WTC11 (cell line): ENCODE data around the gene CCDC80. TPM values are rescaled to one million over a fixed set of nuclear protein-coding genes. Genes with fewer than 3 reads are reported as not detected.

Experiments
- ATAC-seq: fragments of 200-7000 bp; cut with Tn5 transposase; 2 replicates; pipeline ENCODE4 v1.10.0; 2021; ENCODE audit warnings: mild to moderate bottlenecking, moderate library complexity
- CTCF ChIA-PET: fragments of 300-600 bp; sonication (Branson Sonifier 250); formaldehyde crosslinking; loops from one replicate; lab custom pipeline; 2021; ENCODE audit warnings: antibody characterized with exemption; lab: Charles Lee
- POLR2A ChIA-PET: fragments of 350-600 bp; sonication (Branson Sonifier 250); formaldehyde crosslinking; loops from one replicate; lab custom pipeline; 2021; ENCODE audit warnings: antibody characterized with exemption; lab: Charles Lee
- DNase-seq: peaks from one replicate; pipeline ENCODE4 v3.0.0; 2021; ENCODE audit warnings: low spot score
- H3K27ac Mint-ChIP-seq: 2 replicates; pipeline ENCODE4 v1.8.0; 2021; ENCODE audit warnings: mixed read lengths
- H3K27me3 Mint-ChIP-seq: 2 replicates; pipeline ENCODE4 v1.8.0; 2021; ENCODE audit warnings: low read depth, mild to moderate bottlenecking, moderate library complexity, mixed read lengths
- H3K36me3 Mint-ChIP-seq: 2 replicates; pipeline ENCODE4 v1.8.0; 2021; ENCODE audit warnings: mixed read lengths
- H3K4me1 Mint-ChIP-seq: 2 replicates; pipeline ENCODE4 v1.8.0; 2022; ENCODE audit warnings: mixed read lengths
- H3K4me3 Mint-ChIP-seq: 2 replicates; pipeline ENCODE4 v1.8.0; 2021; ENCODE audit warnings: mild to moderate bottlenecking, moderate library complexity, mixed read lengths
- H3K9me3 Mint-ChIP-seq: 2 replicates; pipeline ENCODE4 v1.8.0; 2021; ENCODE audit warnings: mixed read lengths
- ATF1 ChIP-seq: sonication (generic); formaldehyde crosslinking; IDR thresholded peaks from 2 replicates; pipeline ENCODE4 v1.8.1; 2023; ENCODE audit warnings: mild to moderate bottlenecking, moderate library complexity, missing genetic modification reagents
- CREM ChIP-seq: sonication (generic); formaldehyde crosslinking; IDR thresholded peaks from 2 replicates; pipeline ENCODE4 v1.8.1; 2022; ENCODE audit warnings: mild to moderate bottlenecking, missing genetic modification reagents, moderate library complexity
- ESRRA ChIP-seq: sonication (generic); formaldehyde crosslinking; IDR thresholded peaks from 2 replicates; pipeline ENCODE4 v1.8.1; 2022; ENCODE audit warnings: mild to moderate bottlenecking, missing genetic modification reagents, borderline replicate concordance
- FOXP1 ChIP-seq: sonication (generic); formaldehyde crosslinking; IDR thresholded peaks from 2 replicates; pipeline ENCODE4 v1.8.0; 2022; ENCODE audit warnings: missing genetic modification reagents, mild to moderate bottlenecking, moderate library complexity, borderline replicate concordance
- KAT7 ChIP-seq: sonication (generic); formaldehyde crosslinking; IDR thresholded peaks from 2 replicates; pipeline ENCODE4 v1.8.1; 2023; ENCODE audit warnings: missing genetic modification reagents, mild to moderate bottlenecking, borderline replicate concordance
- OVOL2 ChIP-seq: fragments of 250-450 bp; sonication (Bioruptor Pico); IDR thresholded peaks from 2 replicates; pipeline ENCODE4 v1.9.0; 2021; ENCODE audit warnings: mild to moderate bottlenecking, borderline replicate concordance
- RELA ChIP-seq: sonication (generic); formaldehyde crosslinking; IDR thresholded peaks from 2 replicates; pipeline ENCODE4 v1.8.1; 2022; ENCODE audit warnings: missing genetic modification reagents, mild to moderate bottlenecking, borderline replicate concordance
- RORB ChIP-seq: fragments of 250-450 bp; sonication (Bioruptor Pico); IDR thresholded peaks from 2 replicates; pipeline ENCODE4 v1.9.0; 2021; ENCODE audit warnings: mild to moderate bottlenecking
- SOX15 ChIP-seq: fragments of 250-450 bp; sonication (Bioruptor Pico); IDR thresholded peaks from 2 replicates; pipeline ENCODE4 v1.9.0; 2021; ENCODE audit warnings: mild to moderate bottlenecking
- ZNF317 ChIP-seq: sonication (generic); formaldehyde crosslinking; IDR thresholded peaks from 2 replicates; pipeline ENCODE4 v1.8.1; 2023; ENCODE audit warnings: low read depth, mild to moderate bottlenecking, moderate library complexity, missing genetic modification reagents, borderline replicate concordance
- total RNA-seq: library from RNA; stranded (reverse); gene quantifications from 3 replicates; pipeline ENCODE4 v1.2.3, GENCODE V29; 2021
- TF ChIP-seq, protein P1 (sequence below): fragments of 250-450 bp; sonication (Bioruptor Pico); IDR thresholded peaks from 2 replicates; pipeline ENCODE4 v1.9.0; 2021; ENCODE audit warnings: mild to moderate bottlenecking, borderline replicate concordance
- TF ChIP-seq, protein P2 (sequence below): sonication (generic); formaldehyde crosslinking; IDR thresholded peaks from 2 replicates; pipeline ENCODE4 v1.8.0; 2023; ENCODE audit warnings: missing genetic modification reagents
- TF ChIP-seq, protein P3 (sequence below): sonication (generic); formaldehyde crosslinking; IDR thresholded peaks from 2 replicates; pipeline ENCODE4 v1.8.1; 2023; ENCODE audit warnings: mild to moderate bottlenecking, missing genetic modification reagents
- TF ChIP-seq, protein P4 (sequence below): sonication (generic); formaldehyde crosslinking; IDR thresholded peaks from 2 replicates; pipeline ENCODE4 v1.8.0; 2023; ENCODE audit warnings: mild to moderate bottlenecking, missing genetic modification reagents
- TF ChIP-seq, protein P5 (sequence below): sonication (generic); formaldehyde crosslinking; IDR thresholded peaks from 2 replicates; pipeline ENCODE4 v1.8.1; 2022; ENCODE audit warnings: low read depth, mild to moderate bottlenecking, moderate library complexity, missing genetic modification reagents, borderline replicate concordance

Gene CCDC80
- total RNA-seq, 1 experiment from 2014 or later = 10.9 TPM

DNA sequence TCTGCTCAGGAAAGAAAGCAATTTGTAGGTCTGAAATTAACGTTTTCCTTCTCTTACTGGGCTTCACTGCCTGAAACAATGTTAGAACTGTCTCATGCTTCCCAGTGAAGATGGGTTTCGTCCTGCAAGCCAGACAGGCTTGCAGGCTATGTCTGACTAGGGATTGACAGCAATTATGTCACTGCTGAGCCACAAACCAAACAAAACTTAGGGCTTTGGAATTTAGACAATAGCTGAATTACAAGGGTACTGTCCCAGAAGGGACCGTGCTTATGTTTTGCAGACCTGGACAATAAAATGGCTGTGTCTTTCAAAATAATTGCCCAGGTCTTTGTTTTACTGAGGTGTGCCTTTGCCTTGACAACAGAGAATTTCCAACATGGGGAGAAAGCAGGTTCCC is 46.3 kb upstream of the CCDC80 start:
- POLR2A ChIA-PET = no interaction called here
- Mint-ChIP-seq H3K27ac (no peak overlapping the region), H3K27me3 (no peaks in the 10 kb centered on the region), H3K9me3 (peaks cover 4% of the 10 kb centered on the region), H3K4me1 (peaks cover 43% of the 10 kb centered on the region), H3K4me3 (no peak overlapping the region), H3K36me3 (no peaks in the 10 kb centered on the region)
- TF ChIP-seq ZNF317 (CRISPR knock-in tag) = no peak
- TF ChIP-seq, protein P1, sequence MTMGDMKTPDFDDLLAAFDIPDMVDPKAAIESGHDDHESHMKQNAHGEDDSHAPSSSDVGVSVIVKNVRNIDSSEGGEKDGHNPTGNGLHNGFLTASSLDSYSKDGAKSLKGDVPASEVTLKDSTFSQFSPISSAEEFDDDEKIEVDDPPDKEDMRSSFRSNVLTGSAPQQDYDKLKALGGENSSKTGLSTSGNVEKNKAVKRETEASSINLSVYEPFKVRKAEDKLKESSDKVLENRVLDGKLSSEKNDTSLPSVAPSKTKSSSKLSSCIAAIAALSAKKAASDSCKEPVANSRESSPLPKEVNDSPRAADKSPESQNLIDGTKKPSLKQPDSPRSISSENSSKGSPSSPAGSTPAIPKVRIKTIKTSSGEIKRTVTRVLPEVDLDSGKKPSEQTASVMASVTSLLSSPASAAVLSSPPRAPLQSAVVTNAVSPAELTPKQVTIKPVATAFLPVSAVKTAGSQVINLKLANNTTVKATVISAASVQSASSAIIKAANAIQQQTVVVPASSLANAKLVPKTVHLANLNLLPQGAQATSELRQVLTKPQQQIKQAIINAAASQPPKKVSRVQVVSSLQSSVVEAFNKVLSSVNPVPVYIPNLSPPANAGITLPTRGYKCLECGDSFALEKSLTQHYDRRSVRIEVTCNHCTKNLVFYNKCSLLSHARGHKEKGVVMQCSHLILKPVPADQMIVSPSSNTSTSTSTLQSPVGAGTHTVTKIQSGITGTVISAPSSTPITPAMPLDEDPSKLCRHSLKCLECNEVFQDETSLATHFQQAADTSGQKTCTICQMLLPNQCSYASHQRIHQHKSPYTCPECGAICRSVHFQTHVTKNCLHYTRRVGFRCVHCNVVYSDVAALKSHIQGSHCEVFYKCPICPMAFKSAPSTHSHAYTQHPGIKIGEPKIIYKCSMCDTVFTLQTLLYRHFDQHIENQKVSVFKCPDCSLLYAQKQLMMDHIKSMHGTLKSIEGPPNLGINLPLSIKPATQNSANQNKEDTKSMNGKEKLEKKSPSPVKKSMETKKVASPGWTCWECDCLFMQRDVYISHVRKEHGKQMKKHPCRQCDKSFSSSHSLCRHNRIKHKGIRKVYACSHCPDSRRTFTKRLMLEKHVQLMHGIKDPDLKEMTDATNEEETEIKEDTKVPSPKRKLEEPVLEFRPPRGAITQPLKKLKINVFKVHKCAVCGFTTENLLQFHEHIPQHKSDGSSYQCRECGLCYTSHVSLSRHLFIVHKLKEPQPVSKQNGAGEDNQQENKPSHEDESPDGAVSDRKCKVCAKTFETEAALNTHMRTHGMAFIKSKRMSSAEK (CRISPR knock-in tag) = no peak
- no peak for TF ChIP-seq FOXP1 (CRISPR knock-in tag)
- TF ChIP-seq ATF1 (CRISPR knock-in tag) = no peak
- TF ChIP-seq CREM (CRISPR knock-in tag) = no peak
- TF ChIP-seq RORB = no peak
- TF ChIP-seq, protein P2, sequence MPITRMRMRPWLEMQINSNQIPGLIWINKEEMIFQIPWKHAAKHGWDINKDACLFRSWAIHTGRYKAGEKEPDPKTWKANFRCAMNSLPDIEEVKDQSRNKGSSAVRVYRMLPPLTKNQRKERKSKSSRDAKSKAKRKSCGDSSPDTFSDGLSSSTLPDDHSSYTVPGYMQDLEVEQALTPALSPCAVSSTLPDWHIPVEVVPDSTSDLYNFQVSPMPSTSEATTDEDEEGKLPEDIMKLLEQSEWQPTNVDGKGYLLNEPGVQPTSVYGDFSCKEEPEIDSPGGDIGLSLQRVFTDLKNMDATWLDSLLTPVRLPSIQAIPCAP (CRISPR knock-in tag) = no peak
- TF ChIP-seq RELA (CRISPR knock-in tag) = no peak
- TF ChIP-seq ESRRA (CRISPR knock-in tag) = no peak
- no peak for TF ChIP-seq OVOL2 (CRISPR knock-in tag)
- TF ChIP-seq KAT7 = no peak
- TF ChIP-seq, protein P3, sequence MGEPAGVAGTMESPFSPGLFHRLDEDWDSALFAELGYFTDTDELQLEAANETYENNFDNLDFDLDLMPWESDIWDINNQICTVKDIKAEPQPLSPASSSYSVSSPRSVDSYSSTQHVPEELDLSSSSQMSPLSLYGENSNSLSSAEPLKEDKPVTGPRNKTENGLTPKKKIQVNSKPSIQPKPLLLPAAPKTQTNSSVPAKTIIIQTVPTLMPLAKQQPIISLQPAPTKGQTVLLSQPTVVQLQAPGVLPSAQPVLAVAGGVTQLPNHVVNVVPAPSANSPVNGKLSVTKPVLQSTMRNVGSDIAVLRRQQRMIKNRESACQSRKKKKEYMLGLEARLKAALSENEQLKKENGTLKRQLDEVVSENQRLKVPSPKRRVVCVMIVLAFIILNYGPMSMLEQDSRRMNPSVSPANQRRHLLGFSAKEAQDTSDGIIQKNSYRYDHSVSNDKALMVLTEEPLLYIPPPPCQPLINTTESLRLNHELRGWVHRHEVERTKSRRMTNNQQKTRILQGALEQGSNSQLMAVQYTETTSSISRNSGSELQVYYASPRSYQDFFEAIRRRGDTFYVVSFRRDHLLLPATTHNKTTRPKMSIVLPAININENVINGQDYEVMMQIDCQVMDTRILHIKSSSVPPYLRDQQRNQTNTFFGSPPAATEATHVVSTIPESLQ = no peak
- TF ChIP-seq, protein P4, sequence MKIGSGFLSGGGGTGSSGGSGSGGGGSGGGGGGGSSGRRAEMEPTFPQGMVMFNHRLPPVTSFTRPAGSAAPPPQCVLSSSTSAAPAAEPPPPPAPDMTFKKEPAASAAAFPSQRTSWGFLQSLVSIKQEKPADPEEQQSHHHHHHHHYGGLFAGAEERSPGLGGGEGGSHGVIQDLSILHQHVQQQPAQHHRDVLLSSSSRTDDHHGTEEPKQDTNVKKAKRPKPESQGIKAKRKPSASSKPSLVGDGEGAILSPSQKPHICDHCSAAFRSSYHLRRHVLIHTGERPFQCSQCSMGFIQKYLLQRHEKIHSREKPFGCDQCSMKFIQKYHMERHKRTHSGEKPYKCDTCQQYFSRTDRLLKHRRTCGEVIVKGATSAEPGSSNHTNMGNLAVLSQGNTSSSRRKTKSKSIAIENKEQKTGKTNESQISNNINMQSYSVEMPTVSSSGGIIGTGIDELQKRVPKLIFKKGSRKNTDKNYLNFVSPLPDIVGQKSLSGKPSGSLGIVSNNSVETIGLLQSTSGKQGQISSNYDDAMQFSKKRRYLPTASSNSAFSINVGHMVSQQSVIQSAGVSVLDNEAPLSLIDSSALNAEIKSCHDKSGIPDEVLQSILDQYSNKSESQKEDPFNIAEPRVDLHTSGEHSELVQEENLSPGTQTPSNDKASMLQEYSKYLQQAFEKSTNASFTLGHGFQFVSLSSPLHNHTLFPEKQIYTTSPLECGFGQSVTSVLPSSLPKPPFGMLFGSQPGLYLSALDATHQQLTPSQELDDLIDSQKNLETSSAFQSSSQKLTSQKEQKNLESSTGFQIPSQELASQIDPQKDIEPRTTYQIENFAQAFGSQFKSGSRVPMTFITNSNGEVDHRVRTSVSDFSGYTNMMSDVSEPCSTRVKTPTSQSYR (CRISPR knock-in tag) = no peak
- no peak for TF ChIP-seq SOX15 (CRISPR knock-in tag)
- TF ChIP-seq, protein P5, sequence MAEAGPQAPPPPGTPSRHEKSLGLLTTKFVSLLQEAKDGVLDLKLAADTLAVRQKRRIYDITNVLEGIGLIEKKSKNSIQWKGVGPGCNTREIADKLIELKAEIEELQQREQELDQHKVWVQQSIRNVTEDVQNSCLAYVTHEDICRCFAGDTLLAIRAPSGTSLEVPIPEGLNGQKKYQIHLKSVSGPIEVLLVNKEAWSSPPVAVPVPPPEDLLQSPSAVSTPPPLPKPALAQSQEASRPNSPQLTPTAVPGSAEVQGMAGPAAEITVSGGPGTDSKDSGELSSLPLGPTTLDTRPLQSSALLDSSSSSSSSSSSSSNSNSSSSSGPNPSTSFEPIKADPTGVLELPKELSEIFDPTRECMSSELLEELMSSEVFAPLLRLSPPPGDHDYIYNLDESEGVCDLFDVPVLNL (CRISPR knock-in tag) = no peak
- CTCF ChIA-PET = interaction anchor here (1.0 kb wide), 2 partner anchors 47 to 292 kb away, joined by 3 to 4 read pairs; no protein-coding TSS in a partner anchor
- DNase-seq (no peak), ATAC-seq (no peak)
